K562 (cell line): ENCODE data around the gene GNPAT. TPM values are rescaled to one million over a fixed set of nuclear protein-coding genes. Genes with fewer than 3 reads are reported as not detected.
A peak's percentile ranks its signal among the peaks of the same experiment; 100 is the strongest.

Experiments
- ADNP ChIP-seq: fragments of 200-800 bp; sonication (Bioruptor generic); IDR thresholded peaks from 2 replicates; pipeline ENCODE4 v1.6.1; 2016; ENCODE audit warnings: missing genetic modification characterization, missing compliant biosample characterization
- ATF1 ChIP-seq, 2 experiments: fragments of 450-650 bp in 1 of 2; IDR thresholded peaks; 2 replicates each; pipeline ENCODE4 v1.6.1; 2016; ENCODE audit warnings: missing compliant biosample characterization in 1 of 2, missing genetic modification characterization in 1 of 2
- DIDO1 ChIP-seq: fragments of 450-650 bp; IDR thresholded peaks from 2 replicates; pipeline ENCODE4 v1.6.1; 2016; ENCODE audit warnings: low read depth, missing biosample characterization, missing genetic modification characterization
- DMBX1 ChIP-seq: fragments of 250-450 bp; sonication (Bioruptor Pico); IDR thresholded peaks from 2 replicates; pipeline ENCODE4 v1.8.0; 2022; ENCODE audit warnings: inconsistent platforms, mild to moderate bottlenecking, moderate library complexity, borderline replicate concordance
- ELF4 ChIP-seq: fragments of 450-650 bp; formaldehyde crosslinking; IDR thresholded peaks from 2 replicates; pipeline ENCODE4 v1.4.0; 2022; ENCODE audit warnings: missing genetic modification characterization
- HSF4 ChIP-seq: fragments of 250-450 bp; sonication (Bioruptor Pico); IDR thresholded peaks from 2 replicates; pipeline ENCODE4 v2.1.2; 2022; ENCODE audit warnings: mild to moderate bottlenecking, moderate library complexity, borderline replicate concordance
- KAT8 ChIP-seq: fragments of 450-650 bp; IDR thresholded peaks from 2 replicates; pipeline ENCODE4 v1.6.1; 2016; ENCODE audit warnings: low read depth, mild to moderate bottlenecking
- NR2F6 ChIP-seq: fragments of 450-650 bp; formaldehyde crosslinking; IDR thresholded peaks from 2 replicates; pipeline ENCODE4 v1.4.0; 2020; ENCODE audit warnings: mild to moderate bottlenecking
- POU5F1 ChIP-seq: fragments of 150-350 bp; IDR thresholded peaks from 2 replicates; pipeline ENCODE4 v1.6.1; 2014; ENCODE audit warnings: borderline replicate concordance, low read length, low read depth, mild to moderate bottlenecking; ENCODE audit not compliant: partially characterized antibody
- RFX1 ChIP-seq: fragments of 450-650 bp; IDR thresholded peaks from 2 replicates; pipeline ENCODE4 v1.6.1; 2016; ENCODE audit warnings: mild to moderate bottlenecking, moderate library complexity
- TAL1 ChIP-seq: fragments of 450-650 bp; IDR thresholded peaks from 2 replicates; pipeline ENCODE4 v1.6.1; 2016; ENCODE audit warnings: mild to moderate bottlenecking
- ZNF175 ChIP-seq: fragments of 200-800 bp; sonication (Bioruptor generic); IDR thresholded peaks from 2 replicates; pipeline ENCODE4 v1.6.1; 2016; ENCODE audit warnings: low read depth, mild to moderate bottlenecking, missing genetic modification characterization, missing compliant biosample characterization
- ZNF584 ChIP-seq: fragments of 200-800 bp; sonication (Bioruptor generic); IDR thresholded peaks from 2 replicates; pipeline ENCODE4 v1.6.1; 2016; ENCODE audit warnings: low read depth, mild to moderate bottlenecking, missing genetic modification characterization, missing compliant biosample characterization
- ZNF644 ChIP-seq: fragments of 200-800 bp; sonication (Bioruptor generic); IDR thresholded peaks from 2 replicates; pipeline ENCODE4 v1.6.1; 2016; ENCODE audit warnings: low read depth, missing genetic modification characterization, missing compliant biosample characterization
- polyA plus RNA-seq, 8 experiments: library from polyadenylated mRNA; depleted of rRNA in 4 of 8; stranded (reverse) in 5 of 8; unstranded in 3 of 8; fragments of >200 nt; fragmentation: Nextera tagmentation in 2 of 8; fragmentation: Illumina TruSeq in 1 of 8; extraction: Ambion mirVana in 2 of 8; extraction: Trizol in 1 of 8; gene quantifications; 2 replicates each; pipeline versions ENCODE4 v1.2.1 to v1.2.3, GENCODE V29; 2011 to 2014; ENCODE audit warnings: inconsistent platforms in 1 of 8, missing spikeins in 1 of 8
- total RNA-seq, 7 experiments: library from RNA; depleted of rRNA in 6 of 7; stranded (reverse); fragments of >200 nt in 6 of 7; fragmentation: Illumina TruSeq in 2 of 7; extraction: Trizol in 2 of 7; gene quantifications; 2 replicates each; pipeline versions ENCODE4 v1.2.1 to v1.2.3, GENCODE V29; 2011 to 2021; ENCODE audit warnings: low replicate concordance in 1 of 7
- TF ChIP-seq, protein P1 (sequence below): sonication (generic); formaldehyde crosslinking; IDR thresholded peaks from 2 replicates; pipeline ENCODE4 v1.8.0; 2022; ENCODE audit warnings: mild to moderate bottlenecking, low read depth, missing genetic modification reagents

The GNPAT gene
- total and polyA plus RNA-seq, 9 of the 15 experiments (the other 6 are each of a cell fraction or from before 2014, with no cell fraction given) = 32.1 to 68.8 (median 50.7) TPM

DNA sequence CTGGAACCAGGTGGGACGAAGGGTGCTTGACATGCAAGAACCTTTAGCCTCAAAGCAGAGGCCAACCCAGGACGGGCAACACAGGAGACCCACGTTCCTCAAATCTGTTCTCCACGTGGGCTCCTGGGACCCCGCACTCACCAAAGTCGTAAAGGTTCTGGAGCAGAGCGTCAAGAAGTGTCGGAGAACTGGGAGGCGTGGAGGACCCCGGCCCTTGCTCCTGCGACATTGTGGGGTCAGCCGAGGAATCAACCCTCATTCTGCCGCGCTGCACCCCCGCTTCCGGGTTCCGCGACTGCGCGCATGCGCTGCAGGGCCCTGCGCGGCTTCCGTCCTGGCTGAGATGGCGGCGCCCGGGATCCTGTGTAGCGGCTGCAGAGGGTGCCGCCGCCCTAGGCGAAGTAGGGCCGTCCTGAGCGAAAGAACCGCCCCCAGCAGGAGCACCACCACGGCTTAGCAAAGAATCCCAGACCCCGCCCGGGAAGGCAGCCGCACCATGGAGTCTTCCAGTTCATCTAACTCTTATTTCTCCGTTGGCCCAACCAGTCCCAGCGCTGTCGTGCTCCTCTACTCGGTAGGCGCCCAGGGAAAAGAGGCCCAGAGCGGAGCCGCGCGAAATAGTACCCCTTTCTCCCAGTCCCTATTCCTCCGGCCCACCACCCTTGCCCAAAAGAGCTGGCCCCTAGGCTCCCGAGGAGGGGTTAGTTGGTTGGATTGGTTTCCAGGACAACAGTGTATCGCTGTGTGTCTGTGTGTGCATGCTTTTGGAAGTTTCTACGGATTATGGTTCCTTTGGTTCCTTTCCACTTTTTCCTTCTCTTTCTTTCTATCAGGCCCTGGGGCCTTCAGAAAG is at the start of gene GNPAT (continued):
- TF ChIP-seq ATF1 (CRISPR knock-in tag; IDR thresholded peaks at IDR 0.05) = no peak
- peak; percentile 57 for TF ChIP-seq ATF1 (tag; IDR thresholded peaks at IDR 0.05)
- no peak for TF ChIP-seq HSF4 (CRISPR knock-in tag)
- TF ChIP-seq KAT8 = peak; percentile 51; the same call in 1 of the 2 replicates
- TF ChIP-seq ZNF584 (CRISPR knock-in tag) = no peak
- TF ChIP-seq DMBX1 (CRISPR knock-in tag) = 0 out of 2 replicates have a peak, but pooled peaks have one; percentile 46
- TF ChIP-seq, protein P1, sequence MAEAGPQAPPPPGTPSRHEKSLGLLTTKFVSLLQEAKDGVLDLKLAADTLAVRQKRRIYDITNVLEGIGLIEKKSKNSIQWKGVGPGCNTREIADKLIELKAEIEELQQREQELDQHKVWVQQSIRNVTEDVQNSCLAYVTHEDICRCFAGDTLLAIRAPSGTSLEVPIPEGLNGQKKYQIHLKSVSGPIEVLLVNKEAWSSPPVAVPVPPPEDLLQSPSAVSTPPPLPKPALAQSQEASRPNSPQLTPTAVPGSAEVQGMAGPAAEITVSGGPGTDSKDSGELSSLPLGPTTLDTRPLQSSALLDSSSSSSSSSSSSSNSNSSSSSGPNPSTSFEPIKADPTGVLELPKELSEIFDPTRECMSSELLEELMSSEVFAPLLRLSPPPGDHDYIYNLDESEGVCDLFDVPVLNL (CRISPR knock-in tag) = no peak; the same call in 1 of the 2 replicates
- TF ChIP-seq ZNF644 (tag) = no peak
- peak; percentile 58 for TF ChIP-seq DIDO1
- peak; percentile 94 for TF ChIP-seq POU5F1
- TF ChIP-seq NR2F6 (CRISPR knock-in tag) = no peak
- no peak for TF ChIP-seq ADNP (tag)
- TF ChIP-seq RFX1 = peak; percentile 80
- TF ChIP-seq ZNF175 (CRISPR knock-in tag) = no peak
- peak; percentile 98 for TF ChIP-seq ELF4 (CRISPR knock-in tag)
- TF ChIP-seq TAL1 = peak; percentile 9; the same call in 1 of the 2 replicates
